HL-60 (cell line): Measurements from ENCODE around the gene DPYD.

ENCODE experiments used
- CTCF ChIP-seq: IDR thresholded peaks from one replicate; pipeline ENCODE4 v1.5.1; 2011; ENCODE audit warnings: low read length, control low read depth, inconsistent platforms; ENCODE audit not compliant: insufficient read depth
- GABPA ChIP-seq: IDR thresholded peaks from 2 replicates; pipeline ENCODE4 v1.6.1; 2012; ENCODE audit warnings: low read depth
- POLR2AphosphoS5 ChIP-seq: IDR thresholded peaks from 2 replicates; pipeline ENCODE4 v1.6.1; 2012; ENCODE audit warnings: low read depth
- SPI1 ChIP-seq: IDR thresholded peaks from 2 replicates; pipeline ENCODE4 v1.6.1; 2012; ENCODE audit warnings: low read depth, mild to moderate bottlenecking, borderline replicate concordance

- TF ChIP-seq CTCF (no peak), GABPA (no peak), POLR2AphosphoS5 (no peak), SPI1 (no peak)
These were observed 332.1 kb downstream of the DPYD start for GRCh38 chr1:97588772-97589171.
